ENCODE results near the gene ACAT2. TPM values are rescaled to one million over a fixed set of nuclear protein-coding genes. Genes with fewer than 3 reads are reported as not detected.
"Not testable (repeated sequence)": the region's sequence is repeated elsewhere in the genome, so short reads cannot be mapped to it uniquely, and the experiment has no call there.

Gene ACAT2
- polyA plus RNA-seq, 1 experiment: 39.9 TPM

GRCh38 chr6:159715605-159716004 is 46.2 kb upstream of the ACAT2 start:
- no peaks in the 10 kb centered on the region for H3K27me3 ChIP-seq (ENCODE audit: control insufficient read depth, insufficient read depth, low read length)
- ChIA-PET CTCF (interaction anchor here (1.4 kb wide), 1 partner anchor 24 kb away, joined by 5 read pairs; no protein-coding TSS in a partner anchor), POLR2A (no interaction called here)
- DNase-seq (ENCODE audit: low read depth, low spot score): no peak
- H3K27ac ChIP-seq (ENCODE audit: low read depth, low read length): no peak overlapping the region
- no peak for TF ChIP-seq CTCF (IDR thresholded peaks at IDR 0.05; ENCODE audit: low read depth, low read length)
- H3K4me3 ChIP-seq (ENCODE audit: low read depth, low read length): no peak overlapping the region
- H3K9me3 ChIP-seq (ENCODE audit: control insufficient read depth, insufficient read depth, low read length): no peaks in the 10 kb centered on the region

GRCh38 chr6:159716247-159717096 is 45.4 kb upstream of the ACAT2 start:
- CTCF ChIA-PET: interaction anchor here (0.5 to 1.4 kb wide), 3 partner anchors 16 to 382 kb away, joined by 3 to 6 read pairs (median 5); no protein-coding TSS in a partner anchor
- Histone ChIP-seq H3K9me3 (ENCODE audit: control insufficient read depth, insufficient read depth, low read length) (no peaks in the 10 kb centered on the region), H3K4me3 (ENCODE audit: low read depth, low read length) (no peak overlapping the region), H3K27ac (ENCODE audit: low read depth, low read length) (peak overlapping the region; percentile 94), H3K27me3 (ENCODE audit: control insufficient read depth, insufficient read depth, low read length) (no peaks in the 10 kb centered on the region)
- peak; percentile 89 for DNase-seq (ENCODE audit: low read depth, low spot score)
- no peak for TF ChIP-seq CTCF (IDR thresholded peaks at IDR 0.05; ENCODE audit: low read depth, low read length)
- POLR2A ChIA-PET: interaction anchor here (0.6 to 2.4 kb wide), 2 partner anchors 10 to 19 kb away, joined by 4 to 11 read pairs; partner anchors contain the start of gene WTAP

- Histone ChIP-seq H3K27ac (ENCODE audit: low read depth, low read length) (no peak overlapping the region), H3K27me3 (ENCODE audit: control insufficient read depth, insufficient read depth, low read length) (no peaks in the 10 kb centered on the region), H3K4me3 (ENCODE audit: low read depth, low read length) (no peak overlapping the region), H3K9me3 (ENCODE audit: control insufficient read depth, insufficient read depth, low read length) (no peaks in the 10 kb centered on the region)
- DNase-seq (ENCODE audit: low read depth, low spot score): no peak
- ChIA-PET POLR2A (interaction anchor here (0.7 to 2.4 kb wide), 2 partner anchors 8 to 17 kb away, joined by 4 to 11 read pairs; partner anchors contain the start of gene WTAP), CTCF (interaction anchor here (0.9 to 2.4 kb wide), 5 partner anchors 11 to 27 kb away, joined by 4 to 8 read pairs (median 5); no protein-coding TSS in a partner anchor)
- no peak for TF ChIP-seq CTCF (IDR thresholded peaks at IDR 0.05; ENCODE audit: low read depth, low read length)
Observed at GRCh38 chr6:159718634-159719033, 43.2 kb upstream of the ACAT2 start.

- CTCF ChIA-PET: interaction anchor here (0.9 to 2.4 kb wide), 5 partner anchors 10 to 28 kb away, joined by 4 to 8 read pairs (median 5); no protein-coding TSS in a partner anchor
- TF ChIP-seq CTCF (IDR thresholded peaks at IDR 0.05; ENCODE audit: low read depth, low read length): no peak
- H3K27me3 ChIP-seq (ENCODE audit: control insufficient read depth, insufficient read depth, low read length): no peaks in the 10 kb centered on the region
- POLR2A ChIA-PET: no interaction called here
- no peaks in the 10 kb centered on the region for H3K9me3 ChIP-seq (ENCODE audit: control insufficient read depth, insufficient read depth, low read length)
- DNase-seq (ENCODE audit: low read depth, low spot score): no peak
- H3K27ac ChIP-seq (ENCODE audit: low read depth, low read length): no peak overlapping the region
- H3K4me3 ChIP-seq (ENCODE audit: low read depth, low read length): no peak overlapping the region
Observed at GRCh38 chr6:159719287-159719686, 42.6 kb upstream of the ACAT2 start.

- H3K27ac ChIP-seq (ENCODE audit: low read depth, low read length): no peak overlapping the region
- POLR2A ChIA-PET: no interaction called here
- H3K4me3 ChIP-seq (ENCODE audit: low read depth, low read length): no peak overlapping the region
- DNase-seq (ENCODE audit: low read depth, low spot score): no peak
- H3K27me3 ChIP-seq (ENCODE audit: control insufficient read depth, insufficient read depth, low read length): no peaks in the 10 kb centered on the region
- no peaks in the 10 kb centered on the region for H3K9me3 ChIP-seq (ENCODE audit: control insufficient read depth, insufficient read depth, low read length)
- CTCF ChIA-PET: interaction anchor here (0.7 to 2.4 kb wide), 9 partner anchors 9 to 104 kb away, joined by 3 to 8 read pairs (median 5); no protein-coding TSS in a partner anchor
- TF ChIP-seq CTCF (IDR thresholded peaks at IDR 0.05; ENCODE audit: low read depth, low read length): peak; percentile 44
Observed at GRCh38 chr6:159720708-159721107, 41.1 kb upstream of the ACAT2 start.

DNA sequence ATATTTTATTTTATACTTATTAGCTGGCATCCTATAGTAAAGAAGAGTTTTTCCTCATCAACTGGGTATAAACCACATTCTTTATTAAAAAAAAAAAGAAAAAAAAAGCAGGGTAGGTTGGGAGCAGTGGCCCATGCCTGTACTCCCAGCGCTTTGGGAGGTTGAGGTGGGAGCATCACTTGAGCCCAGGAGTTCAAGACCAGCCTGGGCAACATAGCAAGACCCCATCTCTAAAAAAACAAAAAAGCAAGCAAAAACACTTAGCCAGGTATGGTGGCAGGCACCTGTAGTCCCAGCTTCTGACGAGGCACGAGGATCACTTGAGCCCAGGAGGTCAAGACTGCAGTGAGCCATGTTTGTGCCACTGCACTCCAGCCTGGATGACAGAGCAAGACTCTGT is 39.9 kb upstream of the ACAT2 start:
- CTCF ChIA-PET: interaction anchor here (0.7 kb wide), 1 partner anchor 262 kb away, joined by 4 read pairs; no protein-coding TSS in a partner anchor
- DNase-seq (ENCODE audit: low read depth, low spot score); H3K27me3 ChIP-seq (ENCODE audit: control insufficient read depth, insufficient read depth, low read length); POLR2A ChIA-PET; H3K27ac ChIP-seq (ENCODE audit: low read depth, low read length); H3K4me3 ChIP-seq (ENCODE audit: low read depth, low read length); H3K9me3 ChIP-seq (ENCODE audit: control insufficient read depth, insufficient read depth, low read length): not testable (repeated sequence)

Measured in AG04450 (cell line).